Mesenchymal stem cell (in vitro differentiated cells and primary cell): ENCODE results near the gene R3HDM4.
"Not testable (repeated sequence)": the region's sequence is repeated elsewhere in the genome, so short reads cannot be mapped to it uniquely, and the experiment has no call there.

Experiments used
- DNase-seq: peaks from one replicate; pipeline ENCODE4 v3.0.0-alpha.2; 2013
- H2AFZ ChIP-seq: one replicate; pipeline ENCODE4 v1.6.1; 2013; ENCODE audit warnings: low read depth, mild to moderate bottlenecking, control low read depth, inconsistent platforms, low read length, moderate library complexity
- H2AK5ac ChIP-seq: 2 replicates; pipeline ENCODE4 v1.6.1; 2013; ENCODE audit warnings: low read length, moderate library complexity, mild to moderate bottlenecking, inconsistent platforms; ENCODE audit not compliant: severe bottlenecking
- H2BK120ac ChIP-seq: one replicate; pipeline ENCODE4 v1.6.1; 2013; ENCODE audit warnings: low read depth, mild to moderate bottlenecking, inconsistent platforms, low read length, moderate library complexity
- H2BK12ac ChIP-seq, 2 experiments: one replicate each; pipeline ENCODE4 v1.6.1; 2013; ENCODE audit warnings: inconsistent platforms in 2 of 2, low read length in 2 of 2, mild to moderate bottlenecking in 2 of 2, moderate library complexity in 2 of 2, control low read depth in 1 of 2
- H2BK15ac ChIP-seq: one replicate; pipeline ENCODE4 v1.6.1; 2013; ENCODE audit warnings: mild to moderate bottlenecking, low read depth, inconsistent platforms; ENCODE audit not compliant: poor library complexity, severe bottlenecking
- H2BK5ac ChIP-seq: 2 replicates; pipeline ENCODE4 v1.6.1; 2013; ENCODE audit warnings: low read depth, mild to moderate bottlenecking, low read length, control low read depth, inconsistent platforms; ENCODE audit not compliant: poor library complexity, severe bottlenecking
- H3K14ac ChIP-seq, 2 experiments: one replicate each; pipeline ENCODE4 v1.6.1; 2013; ENCODE audit warnings: inconsistent platforms in 2 of 2, low read length in 2 of 2, control low read depth in 1 of 2, mild to moderate bottlenecking in 1 of 2, moderate library complexity in 1 of 2
- H3K18ac ChIP-seq, 2 experiments: one replicate each; pipeline ENCODE4 v1.6.1; 2013; ENCODE audit warnings: inconsistent platforms in 2 of 2, low read length in 2 of 2, control low read depth in 1 of 2, low read depth in 1 of 2, mild to moderate bottlenecking in 1 of 2
- H3K23ac ChIP-seq, 2 experiments: one replicate each; pipeline ENCODE4 v1.6.1; 2013; ENCODE audit warnings: inconsistent platforms in 2 of 2, low read length in 2 of 2, mild to moderate bottlenecking in 2 of 2, moderate library complexity in 2 of 2, control low read depth in 1 of 2
- H3K27ac ChIP-seq: 2 replicates; pipeline ENCODE4 v1.5.1; 2013; ENCODE audit warnings: mild to moderate bottlenecking, moderate library complexity, low read length, control low read depth, inconsistent platforms; ENCODE audit not compliant: poor library complexity, severe bottlenecking
- H3K27me3 ChIP-seq, 2 experiments: 2 replicates each; pipeline versions ENCODE4 v1.6.1 to v1.7.0; 2013; ENCODE audit warnings: low read length in 2 of 2, mild to moderate bottlenecking in 2 of 2, moderate library complexity in 2 of 2, control low read depth in 1 of 2, inconsistent platforms in 1 of 2; ENCODE audit not compliant: control insufficient read depth in 1 of 2, insufficient read depth in 1 of 2
- H3K36me3 ChIP-seq, 2 experiments: 2 replicates each; pipeline versions ENCODE4 v1.6.1 to v1.7.0; 2013; ENCODE audit warnings: low read length in 2 of 2, control low read depth in 1 of 2, inconsistent platforms in 1 of 2, low read depth in 1 of 2, mild to moderate bottlenecking in 1 of 2; ENCODE audit not compliant: insufficient read depth in 2 of 2, control insufficient read depth in 1 of 2
- H3K4ac ChIP-seq, 2 experiments: one replicate each; pipeline ENCODE4 v1.6.1; 2013; ENCODE audit warnings: inconsistent platforms in 2 of 2, low read length in 2 of 2, mild to moderate bottlenecking in 2 of 2, moderate library complexity in 2 of 2, control low read depth in 1 of 2, low read depth in 1 of 2
- H3K4me1 ChIP-seq: 2 replicates; pipeline ENCODE4 v1.6.1; 2013; ENCODE audit warnings: low read depth, low read length, control low read depth; ENCODE audit not compliant: control insufficient read depth, insufficient read depth
- H3K4me2 ChIP-seq: 2 replicates; pipeline ENCODE4 v1.6.1; 2013; ENCODE audit warnings: low read length, mild to moderate bottlenecking, inconsistent platforms; ENCODE audit not compliant: poor library complexity, severe bottlenecking
- H3K4me3 ChIP-seq, 2 experiments: 2 replicates each; pipeline versions ENCODE4 v1.5.1 to v1.7.0; 2013; ENCODE audit warnings: low read length in 2 of 2, mild to moderate bottlenecking in 2 of 2, control low read depth in 1 of 2, low read depth in 1 of 2; ENCODE audit not compliant: insufficient read depth in 1 of 2
- H3K79me1 ChIP-seq: replicated peaks from 2 replicates; pipeline ENCODE4 v1.6.1; 2013; ENCODE audit warnings: mild to moderate bottlenecking, control low read depth, low read length, inconsistent platforms; ENCODE audit not compliant: poor library complexity, severe bottlenecking
- H3K9ac ChIP-seq: 2 replicates; pipeline ENCODE4 v1.7.0; 2013; ENCODE audit warnings: mild to moderate bottlenecking, low read length, moderate library complexity
- H3K9me3 ChIP-seq: 2 replicates; pipeline ENCODE4 v1.7.0; 2013; ENCODE audit warnings: mild to moderate bottlenecking, low read length; ENCODE audit not compliant: control insufficient read depth
- H4K8ac ChIP-seq: one replicate; pipeline ENCODE4 v1.6.1; 2013; ENCODE audit warnings: inconsistent platforms, mild to moderate bottlenecking, low read length, moderate library complexity
- H4K91ac ChIP-seq: one replicate; pipeline ENCODE4 v1.6.1; 2013; ENCODE audit warnings: mild to moderate bottlenecking, low read length, inconsistent platforms
- whole genome bisulfite sequencing: methylation state at CpG from one replicate; pipeline ENCODE4 v1.1.7; 2013; ENCODE audit warnings: mixed read lengths; 5-methylcytosine and 5-hydroxymethylcytosine counted together

The R3HDM4 gene

DNA sequence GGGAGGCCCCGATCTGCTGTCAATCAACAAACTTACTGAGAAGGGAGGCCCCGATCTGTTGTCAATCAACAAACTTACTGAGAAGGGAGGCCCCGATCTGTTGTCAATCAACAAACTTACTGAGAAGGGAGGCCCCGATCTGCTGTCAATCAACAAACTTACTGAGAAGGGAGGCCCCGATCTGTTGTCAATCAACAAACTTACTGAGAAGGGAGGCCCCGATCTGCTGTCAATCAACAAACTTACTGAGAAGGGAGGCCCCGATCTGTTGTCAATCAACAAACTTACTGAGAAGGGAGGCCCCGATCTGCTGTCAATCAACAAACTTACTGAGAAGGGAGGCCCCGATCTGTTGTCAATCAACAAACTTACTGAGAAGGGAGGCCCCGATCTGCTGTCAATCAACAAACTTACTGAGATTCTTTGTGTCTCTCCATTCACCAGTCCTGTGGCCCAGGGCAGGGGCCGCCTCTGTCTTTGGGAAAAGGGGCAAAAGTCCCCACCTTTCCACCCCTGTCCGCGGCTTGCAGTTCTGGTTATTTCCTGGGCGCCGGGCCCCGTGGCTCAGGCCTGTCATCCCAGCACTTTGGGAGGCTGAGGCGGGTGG lies 59.3 kb downstream of the R3HDM4 start:
- H3K4me3 ChIP-seq, H3K36me3 ChIP-seq, H3K27ac ChIP-seq, H3K27me3 ChIP-seq, DNase-seq, H2AFZ ChIP-seq, H3K18ac ChIP-seq, H2AK5ac ChIP-seq, H3K9me3 ChIP-seq, H2BK120ac ChIP-seq, H3K14ac ChIP-seq, H2BK5ac ChIP-seq, H3K79me1 ChIP-seq, H4K8ac ChIP-seq, H2BK15ac ChIP-seq, H3K4me2 ChIP-seq, H3K4me1 ChIP-seq, H4K91ac ChIP-seq, H3K4ac ChIP-seq, H3K23ac ChIP-seq, H2BK12ac ChIP-seq, H3K9ac ChIP-seq: not testable (repeated sequence)
- 94% methylated on average over 7 of the region's 17 CpGs for WGBS

DNA sequence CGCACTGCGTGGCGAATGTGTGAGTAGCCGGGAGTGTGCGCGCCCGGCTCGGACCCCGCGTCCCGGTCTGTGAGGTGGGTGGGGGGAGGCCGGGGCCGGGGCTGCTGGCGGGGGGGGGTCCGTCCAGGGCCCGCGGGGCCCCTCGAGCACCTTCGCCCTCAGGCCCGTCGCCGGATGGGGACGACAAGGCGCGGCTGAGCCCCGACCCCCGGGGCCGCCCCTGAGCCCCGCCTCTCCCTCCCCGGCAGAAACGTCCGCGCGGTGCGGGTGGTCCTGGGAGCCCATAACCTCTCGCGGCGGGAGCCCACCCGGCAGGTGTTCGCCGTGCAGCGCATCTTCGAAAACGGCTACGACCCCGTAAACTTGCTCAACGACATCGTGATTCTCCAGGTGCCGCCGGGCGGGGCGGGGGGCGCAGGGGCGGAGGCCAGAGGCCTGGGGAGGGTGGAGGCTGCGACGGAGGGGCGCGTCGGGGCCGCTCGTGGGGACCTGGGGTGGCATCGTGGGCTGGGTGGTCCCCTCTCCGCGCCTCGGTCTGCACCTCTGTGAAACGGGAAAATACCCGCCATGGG lies 59.9 kb downstream of the R3HDM4 start:
- Histone ChIP-seq H3K23ac (no peak overlapping the region), H3K9ac (no peak overlapping the region), H3K9me3 (no peaks in the 10 kb centered on the region), H2BK5ac (no peak overlapping the region), H2AK5ac (no peak overlapping the region), H2BK120ac (no peak overlapping the region), H3K36me3 (no peaks in the 10 kb centered on the region), H2BK15ac (no peak overlapping the region), H4K8ac (no peak overlapping the region), H2AFZ (no peak overlapping the region), H4K91ac (no peak overlapping the region), H3K79me1 (no peaks in the 10 kb centered on the region), H3K4me3 (no peak overlapping the region), H3K18ac (no peak overlapping the region), H3K27me3 (peaks cover 3 to 5% of the 10 kb centered on the region in 2 experiments), H3K27ac (no peak overlapping the region), H3K4me2 (no peak overlapping the region), H2BK12ac (no peak overlapping the region), H3K4ac (no peak overlapping the region), H3K14ac (no peak overlapping the region), H3K4me1 (peaks cover 9% of the 10 kb centered on the region)
- DNase-seq = no peak
- WGBS = 90% methylated on average over 46 of the region's 67 CpGs

DNA sequence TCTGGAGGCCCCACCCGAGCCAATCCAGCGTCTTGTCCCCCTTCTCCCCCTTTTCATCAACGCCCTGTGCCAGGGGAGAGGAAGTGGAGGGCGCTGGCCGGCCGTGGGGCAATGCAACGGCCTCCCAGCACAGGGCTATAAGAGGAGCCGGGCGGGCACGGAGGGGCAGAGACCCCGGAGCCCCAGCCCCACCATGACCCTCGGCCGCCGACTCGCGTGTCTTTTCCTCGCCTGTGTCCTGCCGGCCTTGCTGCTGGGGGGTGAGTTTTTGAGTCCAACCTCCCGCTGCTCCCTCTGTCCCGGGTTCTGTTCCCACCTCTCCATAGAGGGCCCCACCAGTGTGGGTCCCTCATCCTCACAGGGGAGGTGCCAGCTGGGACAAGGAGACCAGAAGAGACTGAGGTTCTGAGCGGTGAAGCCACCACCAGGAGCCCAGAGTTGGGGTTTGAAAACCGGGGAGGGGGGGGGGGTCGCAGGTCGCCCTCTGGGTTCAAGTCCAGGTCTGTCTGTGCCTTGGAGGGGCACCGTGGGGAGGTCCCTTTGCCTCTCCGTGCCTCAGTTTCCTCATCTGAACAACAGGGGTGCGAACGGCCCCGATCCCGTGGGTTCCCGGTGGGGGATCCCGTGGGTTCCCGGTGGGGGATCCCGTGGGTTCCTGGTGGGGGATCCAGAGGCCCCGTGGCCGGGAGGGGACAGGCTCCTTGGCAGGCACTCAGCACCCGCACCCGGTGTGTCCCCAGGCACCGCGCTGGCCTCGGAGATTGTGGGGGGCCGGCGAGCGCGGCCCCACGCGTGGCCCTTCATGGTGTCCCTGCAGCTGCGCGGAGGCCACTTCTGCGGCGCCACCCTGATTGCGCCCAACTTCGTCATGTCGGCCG lies 60.6 kb downstream of the R3HDM4 start, which contains the start of gene ELANE:
TSS of gene ELANE (plus strand) at position 168 of the 878 bp plus-strand sequence. CDS start at position 194, 26 bp downstream.
- H2BK15ac ChIP-seq = peak within 1 kb of the TSS; percentile 80
- H2BK120ac ChIP-seq = peak within 1 kb of the TSS; percentile 11
- H4K91ac ChIP-seq = peak within 1 kb of the TSS; percentile 27
- H2AFZ ChIP-seq = no peak within 1 kb of the TSS
- H4K8ac ChIP-seq = no peak within 1 kb of the TSS
- no peak for DNase-seq
- no peak within 1 kb of the TSS for H3K27ac ChIP-seq
- H3K4me2 ChIP-seq = no peak within 1 kb of the TSS
- whole genome bisulfite sequencing = 83% methylated on average over 54 of the region's 55 CpGs
- no peaks in the 10 kb centered on the region for H3K36me3 ChIP-seq
- peak within 1 kb of the TSS in 1 of 2 experiments; percentile 61 for H3K4me3 ChIP-seq
- peak within 1 kb of the TSS; percentile 77 for H3K9ac ChIP-seq
- no peak within 1 kb of the TSS for H2BK5ac ChIP-seq
- H3K4ac ChIP-seq = no peak within 1 kb of the TSS
- H3K18ac ChIP-seq = no peak within 1 kb of the TSS
- no peaks in the 10 kb centered on the region for H3K9me3 ChIP-seq
- H3K23ac ChIP-seq = no peak within 1 kb of the TSS
- H3K14ac ChIP-seq = no peak within 1 kb of the TSS
- no peaks in the 10 kb centered on the region for H3K79me1 ChIP-seq
- no peak within 1 kb of the TSS for H2AK5ac ChIP-seq
- peaks cover 9% of the 10 kb centered on the region for H3K4me1 ChIP-seq
- peak within 1 kb of the TSS; percentile 5 to 57 for H2BK12ac ChIP-seq
- peaks cover 9 to 12% of the 10 kb centered on the region in 2 experiments for H3K27me3 ChIP-seq

DNA sequence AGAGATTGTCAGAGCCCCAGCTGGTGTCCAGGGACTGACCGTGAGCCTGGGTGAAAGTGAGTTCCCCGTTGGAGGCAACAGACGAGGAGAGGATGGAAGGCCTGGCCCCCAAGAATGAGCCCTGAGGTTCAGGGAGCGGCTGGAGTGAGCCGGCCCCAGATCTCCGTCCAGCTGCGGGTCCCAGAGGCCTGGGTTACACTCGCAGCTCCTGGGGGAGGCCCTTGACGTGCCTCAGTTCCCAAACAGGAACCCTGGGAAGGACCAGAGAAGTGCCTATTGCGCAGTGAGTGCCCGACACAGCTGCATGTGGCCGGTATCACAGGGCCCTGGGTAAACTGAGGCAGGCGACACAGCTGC lies 62.1 kb downstream of the R3HDM4 start:
- peak overlapping the region; percentile 77 for H3K9ac ChIP-seq
- no peak overlapping the region for H2AFZ ChIP-seq
- H4K8ac ChIP-seq = peak overlapping the region; percentile 78
- peaks cover 14 to 26% of the 10 kb centered on the region in 2 experiments for H3K27me3 ChIP-seq
- H3K79me1 ChIP-seq = no peaks in the 10 kb centered on the region
- no peak overlapping the region for H3K23ac ChIP-seq
- WGBS = 68% methylated on average over 13 of the region's 13 CpGs
- H3K18ac ChIP-seq = peak overlapping the region; percentile 69 to 72
- no peak overlapping the region for H2AK5ac ChIP-seq
- peak overlapping the region; percentile 54 for H4K91ac ChIP-seq
- peak overlapping the region; percentile 5 to 57 for H2BK12ac ChIP-seq
- no peak overlapping the region for H2BK120ac ChIP-seq
- DNase-seq = no peak
- H3K9me3 ChIP-seq = no peaks in the 10 kb centered on the region
- no peak overlapping the region for H2BK5ac ChIP-seq
- H3K27ac ChIP-seq = no peak overlapping the region
- H3K14ac ChIP-seq = no peak overlapping the region
- peak overlapping the region in 1 of 2 experiments; percentile 42 for H3K4ac ChIP-seq
- H3K4me2 ChIP-seq = no peak overlapping the region
- peaks cover 10% of the 10 kb centered on the region for H3K4me1 ChIP-seq
- peak overlapping the region in 1 of 2 experiments; percentile 61 for H3K4me3 ChIP-seq
- H3K36me3 ChIP-seq = no peaks in the 10 kb centered on the region
- H2BK15ac ChIP-seq = peak overlapping the region; percentile 73
